NCI-H1105 treated with DMSO at 0.1 percent for 48 hours (cell line): ENCODE measurements around the gene GCLC.

ENCODE experiments used
- DNase-seq: peaks from one replicate; lab custom pipeline; 2025; lab: John Stamatoyannopoulos, UW

The GCLC gene

DNA sequence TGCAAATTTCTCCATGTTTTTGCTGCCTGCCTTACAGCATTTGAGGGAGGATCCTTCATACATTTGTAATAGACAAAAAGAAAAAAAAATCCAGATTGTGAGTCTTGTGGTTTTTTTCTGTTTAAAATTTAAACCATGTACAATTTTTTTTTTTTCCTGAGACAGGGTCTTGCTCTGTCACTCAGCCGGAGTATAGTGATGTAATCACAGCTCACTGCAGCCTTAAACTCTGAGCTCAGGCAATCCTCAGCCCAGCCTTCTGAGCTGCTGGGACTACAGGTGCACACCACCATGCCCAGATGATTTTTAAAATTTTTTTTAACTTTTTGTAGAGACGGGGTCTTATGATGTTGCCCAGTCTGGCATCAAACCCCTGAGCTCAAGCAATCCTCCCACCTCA lies 97.0 kb downstream of the GCLC start:
- no peak for DNase-seq
